HL-60/S4 treated with phorbol 12-myristate 13-acetate at 8.2 ng/mL for 4 days and 3 days (cell line): Measurements from ENCODE around the gene KCNJ14.

Source experiments
- in situ Hi-C: fragments of 300-500 bp; cut with MboI; formaldehyde crosslinking; loops from 2 replicates; pipeline ENCODE4 v1.15.0; 2022; ENCODE audit warnings: low sequenced_read_pairs

Gene KCNJ14

GRCh38 chr19:48445256-48445605, 10.1 kb upstream of the KCNJ14 start:
- in situ Hi-C loops = no loop called here

- in situ Hi-C loops = no loop called here
These were observed 9.5 kb upstream of the KCNJ14 start, which contains the start of gene GRWD1 for GRCh38 chr19:48445606-48446481. TSS of gene GRWD1 (plus strand) at chr19:48445983. CDS start at chr19:48446006, 23 bp downstream.

- in situ Hi-C loops = no loop called here
These were observed 8.8 kb upstream of the KCNJ14 start for GRCh38 chr19:48446579-48446978.

- in situ Hi-C loops = no loop called here
These were observed 6.8 kb upstream of the KCNJ14 start for GRCh38 chr19:48448563-48448962.

GRCh38 chr19:48450441-48450840, 4.9 kb upstream of the KCNJ14 start:
- in situ Hi-C loops = no loop called here

GRCh38 chr19:48450863-48451262, 4.5 kb upstream of the KCNJ14 start:
- in situ Hi-C loops = no loop called here

- in situ Hi-C loops = no loop called here
These were observed 3.8 kb upstream of the KCNJ14 start for GRCh38 chr19:48451624-48452023.

- in situ Hi-C loops = no loop called here
These were observed 2.8 kb upstream of the KCNJ14 start for GRCh38 chr19:48452289-48453190.

- in situ Hi-C loops = no loop called here
These were observed 1.1 kb upstream of the KCNJ14 start for GRCh38 chr19:48454150-48454730.

- in situ Hi-C loops = no loop called here
These were observed 661 bp downstream of the KCNJ14 start for GRCh38 chr19:48455908-48456562.

GRCh38 chr19:48456864-48457263, 1.5 kb downstream of the KCNJ14 start:
- in situ Hi-C loops = no loop called here

- in situ Hi-C loops = no loop called here
These were observed 2.6 kb downstream of the KCNJ14 start for GRCh38 chr19:48458016-48458415.

- in situ Hi-C loops = no loop called here
These were observed 6.2 kb downstream of the KCNJ14 start for GRCh38 chr19:48461651-48461981.

- in situ Hi-C loops = no loop called here
These were observed 6.7 kb downstream of the KCNJ14 start for GRCh38 chr19:48461982-48462655.

- in situ Hi-C loops = no loop called here
These were observed 9.8 kb downstream of the KCNJ14 start for GRCh38 chr19:48465215-48465614.

GRCh38 chr19:48466561-48467325, 11.4 kb downstream of the KCNJ14 start:
- in situ Hi-C loops = no loop called here

GRCh38 chr19:48468772-48469288, 13.5 kb downstream of the KCNJ14 start:
- in situ Hi-C loops = no loop called here

GRCh38 chr19:48469289-48469881, 14.0 kb downstream of the KCNJ14 start, which contains the start of gene CYTH2:
TSS of gene CYTH2 (plus strand) at chr19:48469369. CDS start at chr19:48469508, 139 bp downstream.
- in situ Hi-C loops = no loop called here
